H9 (cell line): Measurements from ENCODE around the gene VDAC1. TPM values are rescaled to one million over a fixed set of nuclear protein-coding genes. Genes with fewer than 3 reads are reported as not detected.

Experiments used
- DNase-seq: peaks from one replicate; pipeline ENCODE4 v3.0.0-alpha.2; 2017
- H2AFZ ChIP-seq: one replicate; pipeline ENCODE4 v1.6.1; 2013; ENCODE audit warnings: mild to moderate bottlenecking, low read length, control low read depth, moderate library complexity
- H2AK5ac ChIP-seq: 2 replicates; pipeline ENCODE4 v1.6.1; 2013; ENCODE audit warnings: low read length, control low read depth, mixed read lengths; ENCODE audit not compliant: insufficient read length
- H2BK120ac ChIP-seq: one replicate; pipeline ENCODE4 v1.6.1; 2013; ENCODE audit warnings: low read depth, mild to moderate bottlenecking, low read length, control low read depth, inconsistent platforms; ENCODE audit not compliant: poor library complexity, severe bottlenecking
- H2BK12ac ChIP-seq: 2 replicates; pipeline ENCODE4 v1.6.1; 2013; ENCODE audit warnings: low read length, control low read depth, mixed read lengths, low read depth; ENCODE audit not compliant: insufficient read length
- H2BK15ac ChIP-seq: 2 replicates; pipeline ENCODE4 v1.6.1; 2013; ENCODE audit warnings: low read depth, low read length, control low read depth
- H2BK20ac ChIP-seq: one replicate; pipeline ENCODE4 v1.6.1; 2013; ENCODE audit warnings: low read depth, mild to moderate bottlenecking, low read length, control low read depth, inconsistent platforms; ENCODE audit not compliant: poor library complexity, severe bottlenecking
- H2BK5ac ChIP-seq: 2 replicates; pipeline ENCODE4 v1.6.1; 2013; ENCODE audit warnings: low read length, control low read depth, mixed read lengths; ENCODE audit not compliant: insufficient read length
- H3K14ac ChIP-seq: 2 replicates; pipeline ENCODE4 v1.6.1; 2013; ENCODE audit warnings: low read length, control low read depth; ENCODE audit not compliant: insufficient read depth
- H3K18ac ChIP-seq: 2 replicates; pipeline ENCODE4 v1.6.1; 2013; ENCODE audit warnings: low read depth, mild to moderate bottlenecking, mixed read lengths, low read length, control low read depth; ENCODE audit not compliant: insufficient read length
- H3K23ac ChIP-seq: 2 replicates; pipeline ENCODE4 v1.6.1; 2013; ENCODE audit warnings: low read length, control low read depth, mixed read lengths, low read depth; ENCODE audit not compliant: insufficient read length
- H3K23me2 ChIP-seq: 2 replicates; pipeline ENCODE4 v1.6.1; 2013; ENCODE audit warnings: low read depth, mild to moderate bottlenecking, mixed read lengths, low read length, control low read depth; ENCODE audit not compliant: insufficient read length, poor library complexity, severe bottlenecking
- H3K27ac ChIP-seq: 2 replicates; pipeline ENCODE4 v1.5.1; 2013; ENCODE audit warnings: low read length, control low read depth, mixed read lengths, low read depth; ENCODE audit not compliant: insufficient read length
- H3K27me3 ChIP-seq: 2 replicates; pipeline ENCODE4 v1.6.1; 2013; ENCODE audit warnings: low read length, control low read depth, inconsistent platforms; ENCODE audit not compliant: insufficient read depth
- H3K4ac ChIP-seq: 2 replicates; pipeline ENCODE4 v1.6.1; 2013; ENCODE audit warnings: low read depth, mild to moderate bottlenecking, control low read depth, inconsistent platforms, low read length, moderate library complexity
- H3K4me1 ChIP-seq: 2 replicates; pipeline ENCODE4 v1.6.1; 2013; ENCODE audit warnings: low read length, control low read depth, inconsistent platforms; ENCODE audit not compliant: insufficient read depth
- H3K4me2 ChIP-seq: 2 replicates; pipeline ENCODE4 v1.6.1; 2013; ENCODE audit warnings: low read length, control low read depth, mixed read lengths; ENCODE audit not compliant: insufficient read length, insufficient read depth
- H3K56ac ChIP-seq: 2 replicates; pipeline ENCODE4 v1.6.1; 2013; ENCODE audit warnings: low read depth, mild to moderate bottlenecking, mixed read lengths, low read length, control low read depth; ENCODE audit not compliant: insufficient read length
- H3K79me1 ChIP-seq: 2 replicates; pipeline ENCODE4 v1.6.1; 2013; ENCODE audit warnings: low read depth, mild to moderate bottlenecking, moderate library complexity, low read length, control low read depth, inconsistent platforms; ENCODE audit not compliant: insufficient read depth, poor library complexity, severe bottlenecking
- H3K79me2 ChIP-seq: 2 replicates; pipeline ENCODE4 v1.6.1; 2013; ENCODE audit warnings: low read length, control low read depth, inconsistent platforms; ENCODE audit not compliant: insufficient read depth
- H3K9ac ChIP-seq: 2 replicates; pipeline ENCODE4 v1.6.1; 2013; ENCODE audit warnings: low read length, control low read depth, mixed read lengths; ENCODE audit not compliant: insufficient read length; ENCODE audit errors: extremely low read depth
- H3K9me3 ChIP-seq: one replicate; pipeline ENCODE4 v1.6.1; 2013; ENCODE audit warnings: low read depth, low read length, inconsistent platforms; ENCODE audit not compliant: control insufficient read depth
- H3T11ph ChIP-seq: one replicate; pipeline ENCODE4 v1.6.1; 2013; ENCODE audit warnings: mild to moderate bottlenecking, low read length, control low read depth, inconsistent platforms
- H4K20me1 ChIP-seq: one replicate; pipeline ENCODE4 v1.6.1; 2013; ENCODE audit not compliant: control insufficient read depth, insufficient read length, insufficient read depth
- H4K5ac ChIP-seq: 2 replicates; pipeline ENCODE4 v1.6.1; 2013; ENCODE audit warnings: low read depth, mild to moderate bottlenecking, mixed read lengths, low read length, control low read depth; ENCODE audit not compliant: insufficient read length
- H4K8ac ChIP-seq: replicated peaks from 2 replicates; pipeline ENCODE4 v1.6.1; 2013; ENCODE audit warnings: low read length, control low read depth, mixed read lengths, low read depth; ENCODE audit not compliant: insufficient read length
- H4K91ac ChIP-seq: 2 replicates; pipeline ENCODE4 v1.6.1; 2013; ENCODE audit warnings: low read depth, mild to moderate bottlenecking, moderate library complexity, mixed read lengths, low read length, control low read depth; ENCODE audit not compliant: insufficient read length
- H3K27ac Mint-ChIP-seq, 3 experiments: 2 replicates in 2 of 3; 3 replicates in 1 of 3; pipeline ENCODE4 v1.8.0; 2020 to 2021; ENCODE audit warnings: mixed read lengths in 3 of 3, mild to moderate bottlenecking in 1 of 3, moderate library complexity in 1 of 3
- H3K27me3 Mint-ChIP-seq: 2 replicates; pipeline ENCODE4 v1.8.0; 2021; ENCODE audit warnings: low read depth, mild to moderate bottlenecking, moderate library complexity, mixed read lengths
- H3K36me3 Mint-ChIP-seq, 3 experiments: 2 replicates in 2 of 3; 3 replicates in 1 of 3; pipeline ENCODE4 v1.8.0; 2020 to 2021; ENCODE audit warnings: low read depth in 3 of 3, mixed read lengths in 3 of 3; ENCODE audit not compliant: insufficient read depth in 1 of 3
- H3K4me1 Mint-ChIP-seq, 2 experiments: 2 replicates each; pipeline ENCODE4 v1.8.0; 2020; ENCODE audit warnings: mixed read lengths in 2 of 2
- H3K4me3 Mint-ChIP-seq, 2 experiments: 2 replicates in 1 of 2; 3 replicates in 1 of 2; pipeline ENCODE4 v1.8.0; 2020 to 2021; ENCODE audit warnings: mild to moderate bottlenecking in 2 of 2, mixed read lengths in 2 of 2, moderate library complexity in 1 of 2
- H3K9me3 Mint-ChIP-seq, 2 experiments: 2 replicates in 1 of 2; 3 replicates in 1 of 2; pipeline ENCODE4 v1.8.0; 2020; ENCODE audit warnings: mild to moderate bottlenecking in 2 of 2, mixed read lengths in 2 of 2, moderate library complexity in 1 of 2
- WGBS: extraction: QIAGEN DNeasy Blood & Tissue Kit; methylation state at CpG from one replicate; pipeline ENCODE4 v1.1.7; 2013; ENCODE audit warnings: missing lambda C conversion rate, low lambda C conversion rate, mixed read lengths; ENCODE audit not compliant: insufficient read length; ENCODE audit errors: extremely low coverage; 5-methylcytosine and 5-hydroxymethylcytosine counted together
- total RNA-seq: library from RNA; stranded (reverse); gene quantifications from 2 replicates; pipeline ENCODE4 v1.2.1, GENCODE V29; 2021
- TF ChIP-seq, protein P1 (sequence below): fragments of 200-600 bp; sonication (generic); conservative IDR thresholded peaks from 3 replicates; pipeline ENCODE4 v1.8.0; 2021; ENCODE audit warnings: antibody characterized with exemption, mild to moderate bottlenecking

The VDAC1 gene
- total RNA-seq, 1 experiment from 2014 or later = 208 TPM

DNA sequence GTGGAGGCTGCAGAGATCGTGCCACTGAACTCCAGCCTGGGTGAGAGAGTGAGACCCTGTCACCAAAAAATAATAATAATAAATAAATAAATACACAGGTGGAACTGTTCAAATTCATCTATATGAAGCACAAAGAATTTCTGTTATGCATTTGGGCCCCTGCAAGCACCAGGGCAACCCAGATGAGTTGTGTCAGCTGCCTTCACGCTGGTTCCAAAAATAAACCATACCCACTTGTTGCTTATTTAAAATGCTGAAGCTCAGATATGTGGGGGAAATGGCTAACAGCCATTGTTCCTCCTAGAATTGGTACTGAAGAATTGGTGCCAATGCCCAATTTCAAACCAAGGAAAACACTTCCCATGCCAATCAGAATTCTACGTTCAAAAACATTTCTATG is 25.8 kb downstream of the VDAC1 start:
- H3K4ac ChIP-seq = no peak overlapping the region
- H2AFZ ChIP-seq = no peak overlapping the region
- no peaks in the 10 kb centered on the region for H3K9me3 ChIP-seq
- no peak overlapping the region for H3K14ac ChIP-seq
- H3K79me2 ChIP-seq = no peaks in the 10 kb centered on the region
- Mint-ChIP-seq H3K36me3 (peaks cover 39 to 81% (median 54%) of the 10 kb centered on the region in 3 experiments; a peak in 6 of 7 replicates), H3K4me3 (no peak overlapping the region), H3K27ac (no peak overlapping the region), H3K9me3 (no peaks in the 10 kb centered on the region), H3K27me3 (no peaks in the 10 kb centered on the region), H3K4me1 (peaks cover 5 to 7% of the 10 kb centered on the region in 2 experiments)
- H3K79me1 ChIP-seq = no peaks in the 10 kb centered on the region
- H2BK15ac ChIP-seq = no peak overlapping the region
- no peak overlapping the region for H2BK12ac ChIP-seq
- H3T11ph ChIP-seq = no peak overlapping the region
- no peak overlapping the region for H2BK5ac ChIP-seq
- no peak overlapping the region for H2BK20ac ChIP-seq
- no peak for DNase-seq
- no peaks in the 10 kb centered on the region for H3K4me1 ChIP-seq
- no peak overlapping the region for H2BK120ac ChIP-seq
- no CpG with 5 or more reads among the region's 3 CpGs for WGBS
- H4K91ac ChIP-seq = no peak overlapping the region
- no peak overlapping the region for H4K8ac ChIP-seq
- no peak overlapping the region for H3K18ac ChIP-seq
- H4K5ac ChIP-seq = no peak overlapping the region
- no peak overlapping the region for H3K4me2 ChIP-seq
- no peak overlapping the region for H3K27ac ChIP-seq
- TF ChIP-seq, protein P1, sequence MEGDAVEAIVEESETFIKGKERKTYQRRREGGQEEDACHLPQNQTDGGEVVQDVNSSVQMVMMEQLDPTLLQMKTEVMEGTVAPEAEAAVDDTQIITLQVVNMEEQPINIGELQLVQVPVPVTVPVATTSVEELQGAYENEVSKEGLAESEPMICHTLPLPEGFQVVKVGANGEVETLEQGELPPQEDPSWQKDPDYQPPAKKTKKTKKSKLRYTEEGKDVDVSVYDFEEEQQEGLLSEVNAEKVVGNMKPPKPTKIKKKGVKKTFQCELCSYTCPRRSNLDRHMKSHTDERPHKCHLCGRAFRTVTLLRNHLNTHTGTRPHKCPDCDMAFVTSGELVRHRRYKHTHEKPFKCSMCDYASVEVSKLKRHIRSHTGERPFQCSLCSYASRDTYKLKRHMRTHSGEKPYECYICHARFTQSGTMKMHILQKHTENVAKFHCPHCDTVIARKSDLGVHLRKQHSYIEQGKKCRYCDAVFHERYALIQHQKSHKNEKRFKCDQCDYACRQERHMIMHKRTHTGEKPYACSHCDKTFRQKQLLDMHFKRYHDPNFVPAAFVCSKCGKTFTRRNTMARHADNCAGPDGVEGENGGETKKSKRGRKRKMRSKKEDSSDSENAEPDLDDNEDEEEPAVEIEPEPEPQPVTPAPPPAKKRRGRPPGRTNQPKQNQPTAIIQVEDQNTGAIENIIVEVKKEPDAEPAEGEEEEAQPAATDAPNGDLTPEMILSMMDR = no peak
- H3K23ac ChIP-seq = no peak overlapping the region
- H3K23me2 ChIP-seq = no peaks in the 10 kb centered on the region
- H4K20me1 ChIP-seq = no peaks in the 10 kb centered on the region
- H3K9ac ChIP-seq = no peak overlapping the region
- no peaks in the 10 kb centered on the region for H3K27me3 ChIP-seq
- no peak overlapping the region for H2AK5ac ChIP-seq
- no peak overlapping the region for H3K56ac ChIP-seq
